ENCODE data around the gene ATXN7L3.

DNA sequence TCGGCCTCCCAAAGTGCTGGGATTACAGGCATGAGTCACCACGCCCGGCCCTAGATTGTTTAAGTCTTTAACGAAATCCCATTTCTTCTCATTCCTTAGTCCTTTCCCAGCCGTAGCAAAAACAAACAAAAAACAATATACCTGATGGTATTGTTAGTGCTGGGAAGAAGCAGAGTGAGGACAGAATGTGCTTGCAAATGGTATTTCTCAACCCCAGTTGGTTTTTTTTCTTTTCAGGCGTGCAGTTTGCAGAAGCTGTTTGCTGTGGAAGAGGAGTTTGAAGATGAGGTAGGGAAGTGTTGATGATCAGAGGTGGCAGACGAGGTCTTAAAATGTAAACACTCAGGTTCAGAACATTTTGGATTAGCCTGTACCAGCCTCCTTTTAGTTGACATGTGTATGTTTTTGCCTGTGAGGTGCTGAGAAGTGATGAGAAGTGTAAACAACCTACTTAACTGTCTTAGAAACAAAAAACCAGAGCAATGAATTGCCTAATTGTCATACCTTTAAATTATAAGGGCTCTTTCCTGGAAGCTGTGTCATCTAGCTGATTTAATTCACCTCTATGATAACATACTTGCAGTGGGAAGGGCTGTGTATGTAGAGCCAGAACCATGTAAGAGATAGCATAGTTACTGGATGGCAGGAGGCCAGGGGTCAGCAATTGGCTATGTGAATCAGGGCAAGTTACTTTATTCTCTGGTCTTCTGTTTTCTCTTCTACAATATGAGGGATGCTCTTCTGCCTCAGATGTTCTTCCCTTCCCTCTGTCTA lies 54.5 kb downstream of the ATXN7L3 start:
- TF ChIP-seq, protein P1, sequence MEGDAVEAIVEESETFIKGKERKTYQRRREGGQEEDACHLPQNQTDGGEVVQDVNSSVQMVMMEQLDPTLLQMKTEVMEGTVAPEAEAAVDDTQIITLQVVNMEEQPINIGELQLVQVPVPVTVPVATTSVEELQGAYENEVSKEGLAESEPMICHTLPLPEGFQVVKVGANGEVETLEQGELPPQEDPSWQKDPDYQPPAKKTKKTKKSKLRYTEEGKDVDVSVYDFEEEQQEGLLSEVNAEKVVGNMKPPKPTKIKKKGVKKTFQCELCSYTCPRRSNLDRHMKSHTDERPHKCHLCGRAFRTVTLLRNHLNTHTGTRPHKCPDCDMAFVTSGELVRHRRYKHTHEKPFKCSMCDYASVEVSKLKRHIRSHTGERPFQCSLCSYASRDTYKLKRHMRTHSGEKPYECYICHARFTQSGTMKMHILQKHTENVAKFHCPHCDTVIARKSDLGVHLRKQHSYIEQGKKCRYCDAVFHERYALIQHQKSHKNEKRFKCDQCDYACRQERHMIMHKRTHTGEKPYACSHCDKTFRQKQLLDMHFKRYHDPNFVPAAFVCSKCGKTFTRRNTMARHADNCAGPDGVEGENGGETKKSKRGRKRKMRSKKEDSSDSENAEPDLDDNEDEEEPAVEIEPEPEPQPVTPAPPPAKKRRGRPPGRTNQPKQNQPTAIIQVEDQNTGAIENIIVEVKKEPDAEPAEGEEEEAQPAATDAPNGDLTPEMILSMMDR (IDR thresholded peaks at IDR 0.05 in 4 of 5, conservative IDR thresholded peaks at IDR 0.05 in 1 of 5) = no peak
- TF ChIP-seq POLR2A (IDR thresholded peaks at IDR 0.05) = no peak
